ENCODE results near the gene FTH1. TPM values are rescaled to one million over a fixed set of nuclear protein-coding genes. Genes with fewer than 3 reads are reported as not detected.

FTH1 gene
- total and polyA plus RNA-seq, 10 donors = 1,915 to 3,321 (median 2,501) TPM

DNA sequence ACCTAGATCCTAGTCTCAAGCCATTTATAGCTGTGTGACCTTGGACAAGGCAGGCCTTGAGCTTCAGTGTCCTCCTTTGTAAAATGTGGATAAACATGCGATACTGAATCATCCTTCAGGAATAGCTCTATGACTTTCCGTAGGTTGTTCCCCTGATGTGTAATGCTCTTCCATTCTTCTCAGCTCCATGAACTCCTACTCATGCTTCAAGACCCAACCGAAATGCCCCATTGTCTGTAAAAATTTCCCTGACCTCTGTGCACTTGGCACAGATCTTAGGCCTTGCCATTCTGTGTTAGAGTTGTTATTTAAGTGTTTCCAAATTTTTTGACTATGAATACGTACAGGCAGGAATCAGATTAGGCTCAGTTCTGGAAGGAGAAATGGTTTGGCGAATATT lies 20.5 kb downstream of the FTH1 start:
- Histone ChIP-seq H3K4me1 (peaks cover 4 to 33% (median 16%) of the 10 kb centered on the region in 6 donors), H3K9me3 (no peaks in the 10 kb centered on the region), H3K27ac (no peak overlapping the region), H3K4me3 (no peak overlapping the region), H3K27me3 (replicated peaks in 1 of 7) (no peaks in the 10 kb centered on the region), H3K36me3 (no peaks in the 10 kb centered on the region)
- TF ChIP-seq POLR2AphosphoS5 (IDR thresholded peaks at IDR 0.05) = no peak
- TF ChIP-seq, protein P1, sequence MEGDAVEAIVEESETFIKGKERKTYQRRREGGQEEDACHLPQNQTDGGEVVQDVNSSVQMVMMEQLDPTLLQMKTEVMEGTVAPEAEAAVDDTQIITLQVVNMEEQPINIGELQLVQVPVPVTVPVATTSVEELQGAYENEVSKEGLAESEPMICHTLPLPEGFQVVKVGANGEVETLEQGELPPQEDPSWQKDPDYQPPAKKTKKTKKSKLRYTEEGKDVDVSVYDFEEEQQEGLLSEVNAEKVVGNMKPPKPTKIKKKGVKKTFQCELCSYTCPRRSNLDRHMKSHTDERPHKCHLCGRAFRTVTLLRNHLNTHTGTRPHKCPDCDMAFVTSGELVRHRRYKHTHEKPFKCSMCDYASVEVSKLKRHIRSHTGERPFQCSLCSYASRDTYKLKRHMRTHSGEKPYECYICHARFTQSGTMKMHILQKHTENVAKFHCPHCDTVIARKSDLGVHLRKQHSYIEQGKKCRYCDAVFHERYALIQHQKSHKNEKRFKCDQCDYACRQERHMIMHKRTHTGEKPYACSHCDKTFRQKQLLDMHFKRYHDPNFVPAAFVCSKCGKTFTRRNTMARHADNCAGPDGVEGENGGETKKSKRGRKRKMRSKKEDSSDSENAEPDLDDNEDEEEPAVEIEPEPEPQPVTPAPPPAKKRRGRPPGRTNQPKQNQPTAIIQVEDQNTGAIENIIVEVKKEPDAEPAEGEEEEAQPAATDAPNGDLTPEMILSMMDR (IDR thresholded peaks at IDR 0.05 in 8 of 11, conservative IDR thresholded peaks at IDR 0.05 in 3 of 11) = no peak
- no peak for TF ChIP-seq POLR2A (IDR thresholded peaks at IDR 0.05)
- 92 to 96% (median 92%) methylated on average over 5 of the region's 5 CpGs for WGBS, 5 donors
- DNase-seq = no peak
- intact Hi-C loops (cut with DNase I; ENCODE audit: low total_unique reads) = loop anchor here (2.0 to 10.0 kb wide), 3 partner anchors 48 to 152 kb away; partner anchors contain the start of genes FEN1 and TMEM258

- Histone ChIP-seq H3K4me1 (peaks cover 4 to 26% (median 13%) of the 10 kb centered on the region in 6 donors), H3K9me3 (no peaks in the 10 kb centered on the region), H3K27me3 (replicated peaks in 1 of 7) (no peaks in the 10 kb centered on the region), H3K36me3 (no peaks in the 10 kb centered on the region), H3K27ac (no peak overlapping the region), H3K4me3 (no peak overlapping the region)
- 92 to 96% (median 94%) methylated on average over 13 of the region's 13 CpGs for WGBS, 5 donors
- intact Hi-C loops (cut with DNase I; ENCODE audit: low total_unique reads) = loop anchor here (5.0 to 10.0 kb wide), 2 partner anchors 137 to 150 kb away; partner anchors contain the start of genes FEN1 and TMEM258
- TF ChIP-seq, protein P1 (IDR thresholded peaks at IDR 0.05 in 8 of 11, conservative IDR thresholded peaks at IDR 0.05 in 3 of 11) = no peak
- TF ChIP-seq POLR2AphosphoS5 (IDR thresholded peaks at IDR 0.05) = no peak
- TF ChIP-seq POLR2A (IDR thresholded peaks at IDR 0.05) = no peak
- DNase-seq = no peak
These were observed 22.2 kb downstream of the FTH1 start for GRCh38 chr11:61945191-61945590.

DNA sequence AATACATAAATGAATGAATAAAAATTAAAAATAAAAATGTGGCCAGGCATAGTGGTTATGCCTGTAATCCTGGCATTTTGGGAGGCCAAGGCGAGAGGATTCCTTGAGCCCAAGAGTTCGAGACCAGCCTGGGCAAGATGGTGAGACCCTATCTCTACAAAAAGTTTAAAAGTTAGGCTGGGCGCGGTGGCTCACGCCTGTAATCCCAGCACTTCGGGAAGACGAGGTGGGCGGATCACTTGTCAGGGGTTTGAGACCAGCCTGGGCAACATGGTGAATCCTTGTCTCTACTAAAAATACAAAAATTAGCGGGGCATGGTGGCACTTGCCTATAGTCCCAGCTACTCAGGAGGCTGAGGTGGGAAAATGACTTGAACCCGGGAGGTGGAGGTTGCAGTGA lies 27.0 kb downstream of the FTH1 start:
- Histone ChIP-seq H3K36me3 (no peaks in the 10 kb centered on the region), H3K27me3 (replicated peaks in 1 of 7) (peaks cover 0 to 2% (median 0%) of the 10 kb centered on the region in 7 donors), H3K27ac (no peak overlapping the region), H3K4me1 (no peaks in the 10 kb centered on the region), H3K9me3 (peaks cover 0 to 27% (median 25%) of the 10 kb centered on the region in 8 donors), H3K4me3 (no peak overlapping the region)
- TF ChIP-seq, protein P1 (IDR thresholded peaks at IDR 0.05 in 8 of 11, conservative IDR thresholded peaks at IDR 0.05 in 3 of 11) = no peak
- no peak for TF ChIP-seq POLR2AphosphoS5 (IDR thresholded peaks at IDR 0.05)
- no peak for TF ChIP-seq POLR2A (IDR thresholded peaks at IDR 0.05)
- no peak for DNase-seq
- WGBS, 5 donors = 87 to 95% (median 88%) methylated on average over 10 of the region's 10 CpGs
- intact Hi-C loops (cut with DNase I; ENCODE audit: low total_unique reads) = loop anchor here (10.0 kb wide), 1 partner anchor 146 kb away; the partner anchor contains the start of genes FEN1 and TMEM258

DNA sequence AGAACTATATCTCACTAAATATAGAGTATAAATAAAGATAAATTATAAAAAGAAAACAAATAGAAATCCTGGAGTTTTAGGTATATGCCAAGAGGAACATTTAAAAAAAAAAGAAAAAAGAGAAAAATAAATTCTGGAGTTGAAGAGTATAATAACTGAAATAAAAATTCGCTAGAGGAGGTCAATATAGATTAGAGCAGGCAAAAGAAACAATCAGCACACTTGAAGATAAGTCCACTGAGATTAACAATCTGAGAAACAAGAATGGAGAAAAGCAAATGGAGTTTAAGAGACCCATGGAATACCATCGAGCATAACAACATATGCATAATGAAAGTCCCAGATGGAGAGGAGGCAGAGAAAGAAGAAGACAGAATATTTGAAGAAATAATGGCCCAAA lies 31.6 kb downstream of the FTH1 start:
- no peaks in the 10 kb centered on the region for H3K36me3 ChIP-seq
- H3K27me3 ChIP-seq (replicated peaks in 1 of 7) = peaks cover 0 to 15% (median 0%) of the 10 kb centered on the region in 7 donors
- no peak for DNase-seq
- intact Hi-C loops (cut with DNase I; ENCODE audit: low total_unique reads) = no loop called here
- WGBS, 5 donors = 69 to 82% (median 71%) methylated on average over 2 of the region's 2 CpGs
- TF ChIP-seq POLR2AphosphoS5 (IDR thresholded peaks at IDR 0.05) (no peak), POLR2A (IDR thresholded peaks at IDR 0.05) (no peak)
- TF ChIP-seq, protein P1 (IDR thresholded peaks at IDR 0.05 in 8 of 11, conservative IDR thresholded peaks at IDR 0.05 in 3 of 11) = no peak
- peaks cover 0 to 39% (median 27%) of the 10 kb centered on the region in 8 donors for H3K9me3 ChIP-seq
- H3K4me1 ChIP-seq = no peaks in the 10 kb centered on the region
- no peak overlapping the region for H3K27ac ChIP-seq
- no peak overlapping the region for H3K4me3 ChIP-seq
